Activated CD8-positive, alpha-beta memory T cell treated with anti-CD3 and anti-CD28 coated beads, Interleukin-2, amount 50 U/mL, for 1 hour (primary cell): ENCODE results near the gene MET.

Experiments used
- DNase-seq: peaks from one replicate; pipeline ENCODE4 v3.0.0-alpha.2; 2020; ENCODE audit errors: extremely low read depth

MET gene

GRCh38 chr7:116665332-116665996 lies 6.5 kb upstream of the MET start:
- no peak for DNase-seq

GRCh38 chr7:116669769-116670168 lies 2.2 kb upstream of the MET start:
- no peak for DNase-seq

GRCh38 chr7:116670409-116671015 lies 1.5 kb upstream of the MET start:
- DNase-seq: no peak

- DNase-seq: no peak
Observed at GRCh38 chr7:116671111-116671510, 885 bp upstream of the MET start.

GRCh38 chr7:116672596-116673456 lies 830 bp downstream of the MET start:
- DNase-seq: no peak

DNA sequence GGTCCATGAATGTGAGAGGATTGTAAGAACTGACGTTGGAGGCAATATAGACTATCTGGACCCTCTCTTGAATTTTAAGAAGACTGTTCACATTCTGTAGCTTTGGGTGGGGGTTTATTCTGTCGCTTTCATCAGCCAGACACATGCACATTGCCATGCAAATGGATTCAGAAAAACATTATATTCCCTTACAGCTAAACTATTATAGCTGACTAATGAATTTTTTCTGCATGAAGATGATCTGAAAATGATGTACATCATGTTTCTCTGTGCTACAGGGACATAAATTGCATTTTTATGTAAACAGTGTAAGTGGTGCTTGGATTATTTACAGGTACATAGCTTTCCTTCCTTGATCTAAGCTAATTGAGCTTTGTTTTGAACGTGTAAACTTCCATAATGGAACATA lies 1.5 kb downstream of the MET start:
- no peak for DNase-seq

- no peak for DNase-seq
Observed at GRCh38 chr7:116674508-116675173, 2.6 kb downstream of the MET start.

- no peak for DNase-seq
Observed at GRCh38 chr7:116675812-116676355, 3.9 kb downstream of the MET start.

- DNase-seq: no peak
Observed at GRCh38 chr7:116678780-116679179, 6.8 kb downstream of the MET start.

- DNase-seq: no peak
Observed at GRCh38 chr7:116679500-116679899, 7.5 kb downstream of the MET start.

DNA sequence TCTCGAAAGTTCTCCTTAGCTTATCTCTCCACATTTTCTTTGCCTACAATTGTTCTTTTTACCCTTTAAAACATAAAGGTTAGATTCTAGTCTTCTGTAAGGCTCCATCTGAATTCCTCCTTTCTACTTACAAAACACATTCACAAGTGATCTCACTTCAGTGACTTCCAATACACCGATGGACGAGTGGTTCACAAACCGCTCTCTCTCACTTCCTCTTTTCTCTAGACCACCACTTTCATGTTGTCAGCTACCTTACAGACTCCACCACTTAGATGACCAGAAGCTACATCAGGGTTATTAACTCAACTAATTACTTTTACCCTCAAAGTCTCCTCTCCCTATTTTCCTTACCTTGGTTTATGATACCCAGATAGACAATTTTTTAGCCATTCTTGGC lies 11.8 kb downstream of the MET start:
- DNase-seq: no peak

GRCh38 chr7:116686033-116686432 lies 14.0 kb downstream of the MET start:
- no peak for DNase-seq

DNA sequence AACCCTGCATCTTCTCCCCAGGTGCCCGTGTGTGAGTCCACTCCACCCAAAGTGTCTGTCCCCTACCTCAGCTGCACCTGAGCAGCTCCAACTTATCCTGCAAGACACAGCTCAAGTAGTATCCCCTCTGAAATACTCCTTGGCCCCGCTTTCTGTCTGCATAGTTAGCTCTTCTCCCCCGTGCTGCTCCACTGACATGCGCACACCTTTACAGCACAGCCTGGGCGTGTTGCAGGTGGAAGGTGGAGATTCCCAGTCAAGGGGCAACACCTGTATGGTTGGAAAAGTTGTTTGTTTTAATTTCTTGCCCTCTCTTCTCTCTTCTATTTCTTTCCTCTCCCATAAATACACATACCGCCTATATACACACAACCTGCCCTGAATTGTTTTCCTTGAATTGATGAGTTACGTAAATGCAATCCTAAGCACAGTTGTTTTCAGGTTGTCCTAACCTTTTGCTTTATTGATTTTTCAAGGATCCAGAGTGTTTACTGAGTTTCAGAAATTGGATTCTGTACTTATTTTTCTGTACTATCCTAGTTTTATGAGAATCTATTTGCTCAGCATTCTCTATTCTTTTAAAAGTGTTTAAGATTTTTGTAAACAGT lies 14.9 kb downstream of the MET start:
- no peak for DNase-seq

GRCh38 chr7:116687801-116688201 lies 15.8 kb downstream of the MET start:
- no peak for DNase-seq

DNA sequence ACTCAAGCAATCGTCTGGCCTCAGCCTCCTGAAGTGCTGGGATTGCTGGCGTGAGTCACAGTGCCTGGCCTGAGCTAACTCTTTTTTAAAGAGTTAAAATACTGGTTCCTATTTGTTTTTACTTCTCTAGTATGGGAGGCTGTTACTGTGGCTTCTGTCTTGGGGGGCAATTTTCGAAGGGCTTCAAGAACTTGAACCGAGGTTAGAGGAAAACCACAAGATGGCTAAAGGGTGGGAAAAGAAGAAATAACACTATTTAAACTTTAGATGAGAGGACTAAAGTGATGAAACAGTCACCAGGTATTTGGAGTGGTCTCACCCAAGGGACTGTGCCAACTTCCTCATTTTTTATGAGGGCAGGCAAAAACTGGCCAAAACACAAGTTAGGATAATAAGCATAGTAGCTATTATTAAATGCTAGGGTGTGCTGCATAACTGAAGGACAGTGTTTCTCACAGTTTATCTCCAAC lies 17.8 kb downstream of the MET start:
- no peak for DNase-seq

DNA sequence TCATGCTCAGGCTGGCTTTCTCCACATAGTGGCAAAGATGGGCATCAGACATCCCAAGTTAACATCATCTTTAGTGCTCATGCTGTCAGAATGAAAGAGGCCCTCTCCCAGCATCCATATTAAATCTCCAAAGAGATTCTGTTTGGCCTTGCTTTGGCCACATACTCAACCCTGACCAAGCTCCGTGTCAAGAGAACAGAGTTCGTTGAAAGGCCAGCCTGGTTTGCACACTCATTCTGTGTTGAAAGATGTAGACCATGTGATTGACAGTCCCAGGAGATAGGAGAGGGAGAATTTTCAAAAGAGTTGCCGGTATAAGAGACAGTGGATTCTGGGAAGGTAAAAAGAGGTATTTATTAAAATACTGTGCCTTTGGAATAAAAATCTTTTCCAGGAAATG lies 19.7 kb downstream of the MET start:
- no peak for DNase-seq

DNA sequence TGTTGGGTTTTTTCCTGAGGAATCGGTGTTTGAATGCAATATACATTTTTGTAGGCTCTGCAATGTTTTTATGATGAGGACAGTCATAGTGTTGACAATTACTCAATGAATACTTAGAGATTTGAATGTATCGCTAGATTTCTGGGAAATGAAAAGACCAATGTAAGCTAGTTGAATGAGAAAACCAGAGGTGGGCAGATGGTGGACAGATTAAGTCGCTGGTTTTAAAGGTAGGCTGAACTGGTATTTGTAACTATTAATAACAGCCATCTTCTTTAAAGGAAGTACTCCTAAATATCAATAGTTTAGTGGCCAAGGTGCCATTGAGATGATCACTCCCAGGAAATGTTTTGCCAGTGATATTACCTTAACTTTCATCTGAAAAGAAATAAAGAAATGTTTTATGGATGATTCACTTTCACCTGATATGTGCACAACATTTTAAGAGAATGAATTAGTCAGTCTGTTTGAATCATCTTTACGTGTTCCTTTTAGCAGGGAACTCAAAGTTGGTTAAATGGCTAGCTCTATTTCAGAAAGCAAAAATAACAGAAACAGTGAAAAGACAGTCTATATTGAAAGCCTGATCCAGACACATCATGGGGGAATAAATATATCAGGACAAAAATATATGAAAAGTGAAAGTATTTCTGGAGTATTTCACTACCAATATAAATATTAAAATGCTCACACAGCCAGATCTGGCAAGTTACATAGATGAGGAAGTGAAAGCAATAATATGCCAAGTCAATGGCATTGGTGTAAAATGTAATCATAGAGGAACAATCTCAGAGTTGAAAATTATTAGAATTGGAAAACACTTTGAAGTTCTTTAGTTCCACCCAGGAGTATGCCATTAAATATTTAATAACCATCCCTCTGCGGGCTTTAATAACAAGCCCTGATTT lies 20.7 kb downstream of the MET start:
- no peak for DNase-seq

DNA sequence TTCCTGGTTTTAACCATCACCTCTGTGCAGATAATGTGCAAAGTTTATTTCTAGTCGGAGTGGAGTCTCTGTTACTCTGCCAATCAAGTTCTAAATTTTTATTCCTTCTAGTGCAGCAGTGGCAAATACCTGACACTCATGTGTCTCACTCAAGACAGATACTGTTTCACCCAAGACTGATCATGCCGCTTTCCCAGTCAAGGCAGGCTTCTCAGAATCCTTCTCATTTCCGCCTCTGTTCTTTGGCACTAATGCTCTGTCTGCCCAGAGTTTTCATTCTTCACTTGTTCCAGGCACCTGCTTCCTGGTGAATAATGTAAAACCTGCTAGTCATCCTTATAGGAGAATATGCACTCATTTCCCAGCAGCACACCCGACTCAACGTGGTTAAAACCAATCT lies 24.7 kb downstream of the MET start:
- no peak for DNase-seq

DNA sequence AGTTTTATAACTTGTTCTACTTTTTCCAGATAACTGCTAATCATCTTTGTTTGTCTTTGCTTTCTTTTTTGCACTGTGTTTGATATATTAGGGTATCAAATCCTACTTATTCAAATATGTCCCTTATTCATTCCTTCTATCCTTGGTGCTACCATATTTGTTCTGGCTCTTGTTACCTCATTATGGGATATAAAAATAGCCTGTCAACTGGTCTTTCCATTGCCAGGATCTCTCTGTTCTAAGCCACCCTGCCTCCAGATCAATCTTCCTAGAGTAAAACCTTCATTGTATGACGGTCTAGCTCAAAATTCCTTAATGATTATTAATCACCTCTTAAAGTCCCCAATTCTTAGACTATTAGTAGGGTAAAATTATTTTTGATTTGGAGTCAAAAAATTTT lies 25.2 kb downstream of the MET start:
- DNase-seq: no peak

- no peak for DNase-seq
Observed at GRCh38 chr7:116697761-116698160, 25.8 kb downstream of the MET start.

- no peak for DNase-seq
Observed at GRCh38 chr7:116698396-116698795, 26.4 kb downstream of the MET start.
